HepG2 (cell line): ENCODE data around the gene SETD5. TPM values are rescaled to one million over a fixed set of nuclear protein-coding genes. Genes with fewer than 3 reads are reported as not detected.

Experiments used
- ATAC-seq: fragments of 200-7000 bp; cut with Tn5 transposase; 3 replicates; pipeline ENCODE4 v1.9.1; 2020; ENCODE audit warnings: mild to moderate bottlenecking, moderate library complexity
- BruUV-seq: library from RNA; stranded (reverse); fragments of 400-500 nt; replicated peaks from 2 replicates; lab custom pipeline; 2021; lab: Mats Ljungman, UMichigan
- CTCF ChIA-PET: fragments of 300-600 bp; formaldehyde crosslinking; extraction: SDS; loops from one replicate; lab custom pipeline; 2021; ENCODE audit warnings: low total read pairs, inconsistent platforms, low intra/inter-chr PET ratio; lab: Yijun Ruan, JAX
- POLR2A ChIA-PET: fragments of 350-600 bp; sonication (Branson Sonifier 250); formaldehyde crosslinking; loops from one replicate; lab custom pipeline; 2020; ENCODE audit warnings: antibody characterized with exemption, inconsistent platforms; lab: Yijun Ruan, JAX
- DNase-seq: peaks from one replicate; pipeline ENCODE4 v3.0.0-alpha.2; 2015; ENCODE audit warnings: low spot score
- FAIRE-seq: peaks from 3 replicates; lab custom pipeline; 2011; peaks lifted over from hg19 to GRCh38; lab: Jason Lieb, UNC
- H2AFZ ChIP-seq: one replicate; pipeline ENCODE4 v1.6.1; 2011; ENCODE audit warnings: low read length, inconsistent platforms
- H3K27ac ChIP-seq: fragments of 300-600 bp; 3 replicates; pipeline ENCODE4 v1.8.0; 2011; ENCODE audit warnings: mixed run types, mild to moderate bottlenecking, mixed read lengths, low read length, inconsistent platforms; ENCODE audit not compliant: insufficient read depth; ENCODE audit errors: extremely low read length
- H3K27me3 ChIP-seq, 2 experiments: fragments of 200-600 bp in 1 of 2; 2 replicates in 1 of 2; 3 replicates in 1 of 2; pipeline versions ENCODE4 v1.6.0 to v1.8.0; 2011; ENCODE audit warnings: low read length in 2 of 2, mild to moderate bottlenecking in 2 of 2, moderate library complexity in 2 of 2, inconsistent platforms in 1 of 2; ENCODE audit not compliant: insufficient read depth in 2 of 2, control insufficient read depth in 1 of 2
- H3K36me3 ChIP-seq, 2 experiments: fragments of 200-600 bp in 1 of 2; replicated peaks in 1 of 2; 2 replicates in 1 of 2; 3 replicates in 1 of 2; pipeline versions ENCODE4 v1.5.1 to v1.8.0; 2011; ENCODE audit warnings: low read length in 2 of 2, inconsistent platforms in 1 of 2; ENCODE audit not compliant: insufficient read depth in 2 of 2, control insufficient read depth in 1 of 2
- H3K4me1 ChIP-seq: 2 replicates; pipeline ENCODE4 v1.5.1; 2012; ENCODE audit warnings: low read length, inconsistent platforms; ENCODE audit not compliant: insufficient read depth
- H3K4me2 ChIP-seq: 2 replicates; pipeline ENCODE4 v1.6.0; 2011; ENCODE audit warnings: low read depth, low read length, inconsistent platforms
- H3K4me3 ChIP-seq, 3 experiments: fragments of 200-600 bp in 1 of 3; sonication (generic), shearing (Covaris generic) in 1 of 3; replicated peaks in 1 of 3; 2 replicates each; pipeline ENCODE4 v1.5.1; 2011 to 2016; ENCODE audit warnings: low read length in 3 of 3, inconsistent platforms in 2 of 3, low read depth in 2 of 3, mild to moderate bottlenecking in 2 of 3, control low read depth in 1 of 3, mixed read lengths in 1 of 3; ENCODE audit not compliant: insufficient read depth in 1 of 3
- H3K79me2 ChIP-seq: one replicate; pipeline ENCODE4 v1.6.1; 2011; ENCODE audit warnings: low read length, inconsistent platforms; ENCODE audit not compliant: insufficient read depth
- H3K9ac ChIP-seq: 2 replicates; pipeline ENCODE4 v1.6.0; 2011; ENCODE audit warnings: mild to moderate bottlenecking, low read depth, low read length, inconsistent platforms; ENCODE audit not compliant: insufficient read depth
- H3K9me3 ChIP-seq: 2 replicates; pipeline ENCODE4 v1.5.1; 2012; ENCODE audit warnings: mild to moderate bottlenecking, low read length
- H4K20me1 ChIP-seq: 2 replicates; pipeline ENCODE4 v1.6.0; 2011; ENCODE audit warnings: inconsistent platforms, mild to moderate bottlenecking, low read length, moderate library complexity; ENCODE audit not compliant: insufficient read depth
- ATF7 ChIP-seq, 2 experiments: fragments of 450-650 bp in 1 of 2; sonication (generic) in 1 of 2; formaldehyde crosslinking in 1 of 2; IDR thresholded peaks; 2 replicates each; pipeline versions ENCODE4 v1.4.0 to v1.6.1; 2016 to 2020; ENCODE audit warnings: antibody characterized with exemption in 1 of 2, mild to moderate bottlenecking in 1 of 2, missing genetic modification reagents in 1 of 2
- JARID2 ChIP-seq: sonication (generic); formaldehyde crosslinking; IDR thresholded peaks from 2 replicates; pipeline ENCODE4 v1.8.1; 2023; ENCODE audit warnings: missing genetic modification reagents, inconsistent platforms; ENCODE audit not compliant: insufficient replicate concordance
- NCOA5 ChIP-seq: sonication (generic); formaldehyde crosslinking; IDR thresholded peaks from 2 replicates; pipeline ENCODE4 v1.4.0; 2020; ENCODE audit warnings: missing genetic modification reagents
- PCBP2 ChIP-seq: fragments of 200-400 bp; formaldehyde crosslinking; optimal IDR thresholded peaks from 2 replicates; pipeline ENCODE3; 2018; ENCODE audit warnings: low read length, low read depth; ENCODE audit not compliant: poor library complexity, severe bottlenecking
- POLR2AphosphoS2 ChIP-seq: IDR thresholded peaks from 2 replicates; pipeline ENCODE4 v1.6.1; 2011; ENCODE audit warnings: low read depth, low read length, improper control_type of control experiment
- POLR2AphosphoS5 ChIP-seq: IDR thresholded peaks from 2 replicates; pipeline ENCODE4 v1.6.1; 2012; ENCODE audit warnings: low read depth, low read length
- POLR2G ChIP-seq: fragments of 200-400 bp; formaldehyde crosslinking; IDR thresholded peaks from 2 replicates; pipeline ENCODE4 v1.6.1; 2018; ENCODE audit warnings: mild to moderate bottlenecking, low read depth, low read length, moderate library complexity
- RBM22 ChIP-seq: fragments of 200-400 bp; formaldehyde crosslinking; optimal IDR thresholded peaks from 2 replicates; pipeline ENCODE3; 2017; ENCODE audit warnings: mild to moderate bottlenecking, low read length, moderate library complexity
- SKI ChIP-seq: fragments of 450-650 bp; IDR thresholded peaks from one replicate; pipeline ENCODE4 v1.6.1; 2018; ENCODE audit warnings: mild to moderate bottlenecking; ENCODE audit not compliant: partially characterized antibody
- SPEN ChIP-seq: sonication (generic); formaldehyde crosslinking; IDR thresholded peaks from 2 replicates; pipeline ENCODE4 v1.5.1; 2020; ENCODE audit warnings: low read depth, mild to moderate bottlenecking, missing genetic modification reagents
- SRSF4 ChIP-seq: fragments of 200-400 bp; formaldehyde crosslinking; IDR thresholded peaks from one replicate; pipeline ENCODE4 v1.6.1; 2018; ENCODE audit warnings: mild to moderate bottlenecking, low read depth, low read length, moderate library complexity; ENCODE audit not compliant: poor library complexity, severe bottlenecking
- ZNF281 ChIP-seq: sonication (generic); formaldehyde crosslinking; IDR thresholded peaks from 2 replicates; pipeline ENCODE4 v1.4.0; 2020; ENCODE audit warnings: missing genetic modification reagents, borderline replicate concordance
- ZNF598 ChIP-seq: sonication (generic); formaldehyde crosslinking; IDR thresholded peaks from 2 replicates; pipeline ENCODE4 v1.5.1; 2020; ENCODE audit warnings: mild to moderate bottlenecking, missing genetic modification reagents, borderline replicate concordance
- WGBS: methylation state at CpG from one replicate; pipeline ENCODE4 v1.1.6; 2017; ENCODE audit warnings: low lambda C conversion rate; 5-methylcytosine and 5-hydroxymethylcytosine counted together
- in situ Hi-C: cut with HindIII; loops from 2 replicates; pipeline ENCODE4 v1.10.0; 2017; ENCODE audit warnings: low pct_unique_long_range_greater_than_20kb; ENCODE audit not compliant: extremely low pct_ligation_motif_present
- intact Hi-C: fragments of 100-400 bp; cut with micrococcal nuclease; formaldehyde crosslinking; loops from one replicate; pipeline ENCODE4 v1.10.0; 2022; ENCODE audit not compliant: unreplicated experiment
- polyA plus RNA-seq, 8 experiments: library from polyadenylated mRNA; depleted of rRNA in 3 of 8; stranded (reverse) in 7 of 8; unstranded in 1 of 8; fragments of >200 nt; fragmentation: Illumina TruSeq in 4 of 8; extraction: Trizol in 4 of 8; gene quantifications; 2 replicates each; pipeline versions ENCODE4 v1.2.1 to v1.2.3, GENCODE V29; 2011 to 2016; ENCODE audit warnings: low read depth in 4 of 8, missing spikeins in 1 of 8, mixed read lengths in 1 of 8; ENCODE audit not compliant: insufficient read depth in 1 of 8
- total RNA-seq, 5 experiments: library from RNA; depleted of rRNA; stranded (reverse); fragments of >200 nt; fragmentation: Illumina TruSeq; extraction: Trizol; gene quantifications; 2 replicates each; pipeline ENCODE4 v1.2.3, GENCODE V29; 2016; ENCODE audit warnings: low read depth in 1 of 5
- TF ChIP-seq, protein P1 (sequence below): sonication (generic); formaldehyde crosslinking; IDR thresholded peaks from 2 replicates; pipeline ENCODE4 v1.4.0; 2020; ENCODE audit warnings: missing genetic modification reagents, borderline replicate concordance

SETD5 gene
- total and polyA plus RNA-seq, 2 of the 13 experiments (the other 11 are each of a cell fraction or from before 2014, with no cell fraction given), result 46.8 to 95.8 TPM

GRCh38 chr3:9441501-9442221 lies 44.2 kb downstream of the SETD5 start:
- BruUV-seq, result no TSS peak
- no peak overlapping the region for H2AFZ ChIP-seq
- 98% methylated on average over 11 of the region's 11 CpGs for WGBS
- FAIRE-seq (no peak), ATAC-seq (no peak), DNase-seq (no peak)
- H3K4me2 ChIP-seq, result no peak overlapping the region
- intact Hi-C loops (no loop called here), in situ Hi-C loops (no loop called here)
- no peaks in the 10 kb centered on the region for H3K27me3 ChIP-seq
- peaks cover 13% of the 10 kb centered on the region for H4K20me1 ChIP-seq
- no peaks in the 10 kb centered on the region for H3K9me3 ChIP-seq
- H3K27ac ChIP-seq, result no peak overlapping the region
- POLR2A ChIA-PET, result no interaction called here
- H3K9ac ChIP-seq, result no peak overlapping the region
- no peak overlapping the region for H3K4me3 ChIP-seq
- H3K79me2 ChIP-seq, result peaks cover 12% of the 10 kb centered on the region
- TF ChIP-seq RBM22 (peak; percentile 71), SKI (no peak), POLR2AphosphoS5 (no peak)
- H3K36me3 ChIP-seq, result peaks cover 22 to 83% of the 10 kb centered on the region in 2 experiments
- CTCF ChIA-PET, result no interaction called here
- H3K4me1 ChIP-seq, result no peaks in the 10 kb centered on the region

- Histone ChIP-seq H3K4me1 (no peaks in the 10 kb centered on the region), H3K36me3 (peaks cover 32 to 93% of the 10 kb centered on the region in 2 experiments), H3K27ac (no peak overlapping the region), H2AFZ (no peak overlapping the region), H3K27me3 (no peaks in the 10 kb centered on the region), H3K9me3 (no peaks in the 10 kb centered on the region), H3K9ac (no peak overlapping the region), H3K4me2 (no peak overlapping the region), H4K20me1 (no peaks in the 10 kb centered on the region; the same call in 1 of the 2 replicates), H3K4me3 (no peak overlapping the region), H3K79me2 (peaks cover 5% of the 10 kb centered on the region)
- no peak for DNase-seq
- POLR2A ChIA-PET, result no interaction called here
- ATAC-seq, result no peak
- intact Hi-C loops, result no loop called here
- TSS peak; percentile 2 for BruUV-seq
- CTCF ChIA-PET, result no interaction called here
- no peak for FAIRE-seq
- in situ Hi-C loops, result no loop called here
- WGBS, result 95% methylated on average over 4 of the region's 4 CpGs
- TF ChIP-seq POLR2AphosphoS2, result no peak
- TF ChIP-seq, protein P1, sequence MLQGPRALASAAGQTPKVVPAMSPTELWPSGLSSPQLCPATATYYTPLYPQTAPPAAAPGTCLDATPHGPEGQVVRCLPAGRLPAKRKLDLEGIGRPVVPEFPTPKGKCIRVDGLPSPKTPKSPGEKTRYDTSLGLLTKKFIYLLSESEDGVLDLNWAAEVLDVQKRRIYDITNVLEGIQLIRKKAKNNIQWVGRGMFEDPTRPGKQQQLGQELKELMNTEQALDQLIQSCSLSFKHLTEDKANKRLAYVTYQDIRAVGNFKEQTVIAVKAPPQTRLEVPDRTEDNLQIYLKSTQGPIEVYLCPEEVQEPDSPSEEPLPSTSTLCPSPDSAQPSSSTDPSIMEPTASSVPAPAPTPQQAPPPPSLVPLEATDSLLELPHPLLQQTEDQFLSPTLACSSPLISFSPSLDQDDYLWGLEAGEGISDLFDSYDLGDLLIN (CRISPR knock-in tag), result no peak
- no peak for TF ChIP-seq SPEN (CRISPR knock-in tag)
- no peak for TF ChIP-seq SRSF4
- no peak for TF ChIP-seq PCBP2
- TF ChIP-seq ZNF598, result no peak
- no peak for TF ChIP-seq ATF7 (IDR thresholded peaks at IDR 0.05)
- TF ChIP-seq ATF7 (CRISPR knock-in tag; IDR thresholded peaks at IDR 0.05), result no peak
- no peak for TF ChIP-seq SKI
- TF ChIP-seq ZNF281 (CRISPR knock-in tag), result no peak
- TF ChIP-seq NCOA5 (CRISPR knock-in tag), result no peak
- TF ChIP-seq POLR2G, result no peak
- TF ChIP-seq JARID2 (CRISPR knock-in tag), result no peak
Measured at GRCh38 chr3:9448071-9448470, 50.7 kb downstream of the SETD5 start.
